HG02943 (cell line): ENCODE data around the gene SLC2A6.

Experiments
- ATAC-seq: cut with Tn5 transposase; IDR thresholded peaks from one replicate; pipeline ENCODE4 v1.9.1; 2021; ENCODE audit warnings: mild to moderate bottlenecking, low read depth, moderate library complexity; ENCODE audit not compliant: unreplicated experiment

The SLC2A6 gene

GRCh38 chr9:133499132-133499891 is 20.4 kb upstream of the SLC2A6 start:
- ATAC-seq: no peak

- ATAC-seq: no peak
Measured at GRCh38 chr9:133496861-133497842, 18.3 kb upstream of the SLC2A6 start.

- ATAC-seq: no peak
Measured at GRCh38 chr9:133495327-133496293, 16.7 kb upstream of the SLC2A6 start.

GRCh38 chr9:133494636-133495326 is 15.9 kb upstream of the SLC2A6 start:
- ATAC-seq: no peak

- ATAC-seq: no peak
Measured at GRCh38 chr9:133493845-133494540, 15.1 kb upstream of the SLC2A6 start.

- ATAC-seq: no peak
Measured at GRCh38 chr9:133493428-133493827, 14.5 kb upstream of the SLC2A6 start.

GRCh38 chr9:133492061-133493021 is 13.4 kb upstream of the SLC2A6 start:
- ATAC-seq: no peak

- no peak for ATAC-seq
Measured at GRCh38 chr9:133491656-133491925, 12.7 kb upstream of the SLC2A6 start.

GRCh38 chr9:133490865-133491655 is 12.2 kb upstream of the SLC2A6 start:
- ATAC-seq: no peak

- no peak for ATAC-seq
Measured at GRCh38 chr9:133490201-133490681, 11.3 kb upstream of the SLC2A6 start.

GRCh38 chr9:133489253-133490190 is 10.6 kb upstream of the SLC2A6 start:
- ATAC-seq: no peak

- no peak for ATAC-seq
Measured at GRCh38 chr9:133488686-133489252, 9.9 kb upstream of the SLC2A6 start.

GRCh38 chr9:133487331-133487725 is 8.4 kb upstream of the SLC2A6 start:
- ATAC-seq: no peak

- no peak for ATAC-seq
Measured at GRCh38 chr9:133485531-133486260, 6.8 kb upstream of the SLC2A6 start.
